ENCODE data around the gene CIZ1.
"Not testable (repeated sequence)": the region's sequence is repeated elsewhere in the genome, so short reads cannot be mapped to it uniquely, and the experiment has no call there.

The CIZ1 gene

DNA sequence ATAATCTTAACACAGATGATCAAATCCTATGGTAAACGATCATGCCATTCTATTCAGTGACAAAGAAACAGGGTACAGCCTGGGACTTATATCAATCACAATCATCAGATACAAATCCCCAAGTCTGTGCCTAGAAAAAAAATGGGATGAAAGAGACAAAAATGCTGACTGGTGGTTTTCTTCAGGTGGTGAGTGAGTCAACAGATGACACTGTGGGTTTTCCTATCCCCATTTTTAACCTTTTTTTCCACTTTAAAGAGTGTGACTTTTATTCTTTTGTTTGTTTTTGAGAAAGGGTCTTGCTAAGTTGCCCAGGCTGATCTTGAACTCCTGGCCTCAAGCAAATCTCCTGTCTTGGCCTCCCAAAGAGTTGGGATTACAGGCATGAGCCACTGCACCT lies 3.2 kb downstream of the CIZ1 start:
- Histone ChIP-seq H3K9ac (ENCODE audit: low read depth in 1 of 2, low read length in 2 of 2) (no peak overlapping the region), H3K27me3 (ENCODE audit: control insufficient read depth in 2 of 2, insufficient read depth in 2 of 2, low read length in 2 of 2) (no peaks in the 10 kb centered on the region), H3K9me3 (ENCODE audit: control insufficient read depth in 2 of 2, low read length in 2 of 2) (no peaks in the 10 kb centered on the region), H3K4me3 (ENCODE audit: low read length in 2 of 2) (no peak overlapping the region), H3K4me1 (ENCODE audit: control insufficient read depth in 2 of 2, insufficient read depth in 2 of 2, low read length in 2 of 2) (peaks cover 13 to 15% of the 10 kb centered on the region in 2 donors), H3K27ac (ENCODE audit: low read depth in 2 of 2, low read length in 2 of 2) (no peak overlapping the region), H3K36me3 (ENCODE audit: control insufficient read depth in 2 of 2, insufficient read depth in 2 of 2, low read length in 2 of 2) (peaks cover 16 to 26% of the 10 kb centered on the region in 2 donors)

DNA sequence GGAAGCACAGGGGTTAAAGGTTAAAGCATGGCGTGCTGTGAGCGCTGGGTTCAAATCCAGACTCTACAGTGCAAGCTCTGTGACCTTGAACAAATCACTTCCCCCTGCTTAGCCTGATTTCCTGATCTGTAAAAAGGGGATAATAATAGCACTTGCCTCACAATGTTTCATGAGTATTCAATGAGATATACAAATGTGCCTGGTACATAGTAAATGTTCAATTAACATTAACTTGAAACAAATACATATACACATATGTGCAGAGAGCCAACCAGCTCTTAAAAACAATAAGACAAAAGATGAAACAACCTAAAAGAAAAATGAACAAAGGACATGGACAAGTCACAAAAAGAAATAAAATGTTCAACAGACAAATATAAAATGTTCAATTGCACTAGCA lies 4.0 kb downstream of the CIZ1 start:
- peaks cover 10 to 12% of the 10 kb centered on the region in 2 donors for H3K4me1 ChIP-seq (ENCODE audit: control insufficient read depth in 2 of 2, insufficient read depth in 2 of 2, low read length in 2 of 2)
- no peaks in the 10 kb centered on the region for H3K9me3 ChIP-seq (ENCODE audit: control insufficient read depth in 2 of 2, low read length in 2 of 2)

DNA sequence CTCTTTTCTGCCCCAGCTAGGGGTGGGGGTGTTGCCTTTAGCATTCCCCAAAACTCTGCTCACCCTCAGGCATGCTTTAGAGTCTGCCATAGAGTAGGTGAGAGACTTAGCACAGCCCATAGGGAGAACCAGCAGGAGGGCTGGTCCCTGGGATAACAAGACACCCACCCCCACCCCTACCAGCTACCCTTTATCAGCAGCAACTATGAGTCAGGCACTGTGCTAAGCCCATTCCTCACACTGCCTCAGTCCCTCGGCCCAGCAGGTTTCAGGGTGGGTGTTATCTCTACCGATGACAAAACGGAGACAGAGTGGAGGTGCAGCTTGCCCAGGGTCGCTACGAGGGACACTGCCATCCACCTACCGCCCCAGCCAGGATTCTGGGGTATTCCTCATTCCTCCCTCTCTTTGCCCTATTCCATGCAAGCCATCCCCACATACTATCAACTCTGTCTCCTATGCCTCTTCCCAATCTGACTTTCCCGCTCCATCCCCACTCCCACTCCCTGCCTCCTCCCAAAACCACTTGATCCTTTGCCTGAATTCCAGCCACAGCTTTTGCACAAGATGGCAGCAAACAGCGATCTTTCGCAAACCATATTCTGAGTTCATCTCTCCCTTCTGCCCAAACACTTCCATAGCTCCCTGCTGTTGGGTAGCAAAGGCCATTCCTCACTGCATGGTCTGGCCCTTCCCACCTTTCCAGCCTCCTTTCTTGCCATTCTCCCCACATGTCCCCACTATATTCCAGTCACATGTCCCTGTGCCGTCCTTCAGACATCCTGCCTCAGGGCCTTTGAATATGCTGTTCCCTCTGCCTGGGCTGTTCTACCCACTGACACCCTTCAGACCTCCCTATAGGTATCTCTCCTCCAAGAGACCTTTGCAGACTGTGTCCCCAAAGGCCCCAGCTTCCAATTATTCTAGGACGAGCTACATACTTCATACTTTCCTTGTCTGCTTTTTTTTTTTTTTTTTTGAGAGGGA lies 5.1 kb downstream of the CIZ1 start:
- no peaks in the 10 kb centered on the region for H3K27me3 ChIP-seq (ENCODE audit: control insufficient read depth in 2 of 2, insufficient read depth in 2 of 2, low read length in 2 of 2)

More for the DNA sequence above, 4.0 kb downstream of the CIZ1 start:
- no peaks in the 10 kb centered on the region for H3K27me3 ChIP-seq (ENCODE audit: control insufficient read depth in 2 of 2, insufficient read depth in 2 of 2, low read length in 2 of 2)
- no peak overlapping the region for H3K4me3 ChIP-seq (ENCODE audit: low read length in 2 of 2)
- no peak overlapping the region for H3K9ac ChIP-seq (ENCODE audit: low read depth in 1 of 2, low read length in 2 of 2)
- H3K27ac ChIP-seq (ENCODE audit: low read depth in 2 of 2, low read length in 2 of 2), result no peak overlapping the region
- peaks cover 23 to 31% of the 10 kb centered on the region in 2 donors for H3K36me3 ChIP-seq (ENCODE audit: control insufficient read depth in 2 of 2, insufficient read depth in 2 of 2, low read length in 2 of 2)

DNA sequence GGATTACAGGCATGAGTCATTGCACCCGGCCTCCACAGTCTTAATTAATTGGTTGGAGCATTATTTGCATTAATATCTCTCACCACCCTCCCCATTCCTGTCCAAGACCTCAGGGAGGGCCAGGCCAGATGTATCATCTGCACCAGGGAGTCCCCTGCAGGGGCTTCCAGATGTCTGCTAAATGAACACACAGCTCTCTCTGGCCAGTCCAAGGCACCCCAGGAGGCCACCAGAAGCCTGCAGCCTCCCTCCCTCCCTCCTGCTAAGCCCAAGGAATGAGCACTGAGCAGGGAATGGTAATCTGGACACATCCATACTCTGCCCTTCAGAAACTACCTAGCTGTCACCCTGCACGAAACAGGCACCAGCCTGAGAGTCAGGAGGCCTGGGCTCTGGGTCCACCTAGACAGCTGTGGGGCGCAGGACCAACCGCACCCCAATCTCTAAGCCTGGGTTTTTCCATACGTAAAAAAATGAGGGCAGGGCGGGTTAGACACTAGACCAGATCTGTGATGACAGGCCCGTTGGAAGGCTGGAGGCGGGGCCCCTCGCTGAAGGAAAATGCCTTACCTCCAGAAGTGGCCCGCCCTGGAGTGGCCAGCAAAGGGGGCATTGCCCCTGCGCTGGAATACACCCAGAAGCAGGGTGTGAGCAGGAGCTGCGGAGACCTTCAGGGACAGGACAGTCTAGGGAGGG lies 8.3 kb downstream of the CIZ1 start:
- Histone ChIP-seq H3K27me3 (ENCODE audit: control insufficient read depth in 2 of 2, insufficient read depth in 2 of 2, low read length in 2 of 2) (no peaks in the 10 kb centered on the region), H3K4me1 (ENCODE audit: control insufficient read depth in 2 of 2, insufficient read depth in 2 of 2, low read length in 2 of 2) (no peaks in the 10 kb centered on the region), H3K4me3 (ENCODE audit: low read length in 2 of 2) (no peak overlapping the region), H3K36me3 (ENCODE audit: control insufficient read depth in 2 of 2, insufficient read depth in 2 of 2, low read length in 2 of 2) (peaks cover 41 to 45% of the 10 kb centered on the region in 2 donors), H3K9me3 (ENCODE audit: control insufficient read depth in 2 of 2, low read length in 2 of 2) (no peaks in the 10 kb centered on the region), H3K27ac (ENCODE audit: low read depth in 2 of 2, low read length in 2 of 2) (no peak overlapping the region), H3K9ac (ENCODE audit: low read depth in 1 of 2, low read length in 2 of 2) (no peak overlapping the region)

More for the DNA sequence above, 5.1 kb downstream of the CIZ1 start:
- no peak overlapping the region for H3K9ac ChIP-seq (ENCODE audit: low read depth in 1 of 2, low read length in 2 of 2)
- no peaks in the 10 kb centered on the region for H3K9me3 ChIP-seq (ENCODE audit: control insufficient read depth in 2 of 2, low read length in 2 of 2)
- H3K4me3 ChIP-seq (ENCODE audit: low read length in 2 of 2), result no peak overlapping the region
- H3K4me1 ChIP-seq (ENCODE audit: control insufficient read depth in 2 of 2, insufficient read depth in 2 of 2, low read length in 2 of 2), result peaks cover 10% of the 10 kb centered on the region in 2 donors
- peaks cover 24 to 31% of the 10 kb centered on the region in 2 donors for H3K36me3 ChIP-seq (ENCODE audit: control insufficient read depth in 2 of 2, insufficient read depth in 2 of 2, low read length in 2 of 2)
- no peak overlapping the region for H3K27ac ChIP-seq (ENCODE audit: low read depth in 2 of 2, low read length in 2 of 2)

DNA sequence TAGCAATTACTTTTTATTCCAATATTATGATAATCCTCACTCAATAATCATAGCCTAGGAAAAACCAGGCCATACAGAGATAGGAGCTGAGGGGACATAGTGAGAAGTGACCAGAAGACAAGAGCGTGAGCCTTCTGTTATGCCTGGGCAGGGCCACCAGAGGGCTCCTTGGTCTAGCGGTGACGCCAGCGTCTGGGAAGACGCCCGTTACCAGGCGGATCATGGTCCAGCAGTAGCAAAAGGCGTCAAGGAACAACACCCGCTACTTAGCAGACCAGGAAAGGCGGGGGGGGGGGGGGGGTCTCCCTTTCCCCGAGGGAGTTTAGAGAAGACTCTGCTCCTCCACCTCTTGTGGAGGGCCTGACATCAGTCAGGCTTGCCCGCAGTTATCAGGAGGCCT lies 9.9 kb downstream of the CIZ1 start:
- not testable (repeated sequence) for H3K27me3 ChIP-seq (ENCODE audit: control insufficient read depth in 2 of 2, insufficient read depth in 2 of 2, low read length in 2 of 2); H3K4me1 ChIP-seq (ENCODE audit: control insufficient read depth in 2 of 2, insufficient read depth in 2 of 2, low read length in 2 of 2); H3K27ac ChIP-seq (ENCODE audit: low read depth in 2 of 2, low read length in 2 of 2); H3K9me3 ChIP-seq (ENCODE audit: control insufficient read depth in 2 of 2, low read length in 2 of 2); H3K4me3 ChIP-seq (ENCODE audit: low read length in 2 of 2); H3K9ac ChIP-seq (ENCODE audit: low read depth in 1 of 2, low read length in 2 of 2)
- H3K36me3 ChIP-seq (ENCODE audit: control insufficient read depth in 2 of 2, insufficient read depth in 2 of 2, low read length in 2 of 2), result peaks cover 42 to 54% of the 10 kb centered on the region in 2 donors

DNA sequence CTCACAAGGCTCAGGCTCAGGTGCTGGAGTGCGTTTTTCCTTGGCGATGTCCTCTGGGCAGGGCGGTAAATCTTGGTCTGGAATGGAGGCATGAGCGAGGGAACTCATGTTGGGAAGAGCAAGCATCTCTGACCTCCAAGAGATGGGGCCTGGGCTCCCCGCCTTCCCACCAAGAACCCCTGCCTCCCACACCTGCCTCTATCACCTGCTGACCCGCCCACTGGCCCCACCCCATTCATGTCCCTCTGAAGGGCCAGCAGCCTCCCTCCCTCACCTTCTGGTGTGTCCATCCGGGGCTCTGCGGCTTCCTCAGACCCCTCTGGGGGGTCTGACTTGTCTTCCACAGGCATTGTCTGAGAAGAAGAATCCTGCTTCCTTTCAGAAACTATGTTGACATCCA lies 10.9 kb downstream of the CIZ1 start:
- Histone ChIP-seq H3K27ac (ENCODE audit: low read depth in 2 of 2, low read length in 2 of 2) (no peak overlapping the region), H3K27me3 (ENCODE audit: control insufficient read depth in 2 of 2, insufficient read depth in 2 of 2, low read length in 2 of 2) (no peaks in the 10 kb centered on the region), H3K4me1 (ENCODE audit: control insufficient read depth in 2 of 2, insufficient read depth in 2 of 2, low read length in 2 of 2) (no peaks in the 10 kb centered on the region), H3K9me3 (ENCODE audit: control insufficient read depth in 2 of 2, low read length in 2 of 2) (no peaks in the 10 kb centered on the region), H3K4me3 (ENCODE audit: low read length in 2 of 2) (no peak overlapping the region), H3K36me3 (ENCODE audit: control insufficient read depth in 2 of 2, insufficient read depth in 2 of 2, low read length in 2 of 2) (peaks cover 48 to 57% of the 10 kb centered on the region in 2 donors), H3K9ac (ENCODE audit: low read depth in 1 of 2, low read length in 2 of 2) (no peak overlapping the region)

DNA sequence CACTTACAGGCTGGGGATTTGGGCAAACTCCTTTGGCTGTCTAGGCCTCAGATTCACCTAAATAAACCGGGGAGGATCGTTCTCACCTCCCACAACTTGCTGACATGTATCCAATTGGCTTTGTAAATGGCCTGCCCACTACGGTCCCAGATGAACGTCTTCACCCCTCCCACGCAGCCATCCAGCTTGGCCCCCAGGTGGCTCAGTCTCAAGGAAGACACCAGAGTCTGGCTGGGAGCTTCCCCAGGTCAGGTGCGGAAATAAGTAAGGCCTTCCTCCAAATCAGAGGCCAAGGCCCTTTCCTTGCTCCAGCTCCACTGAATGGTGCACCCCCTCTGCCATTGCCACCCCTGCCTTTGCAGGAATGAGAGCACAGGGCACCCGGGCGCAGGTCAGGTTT lies 11.4 kb downstream of the CIZ1 start:
- no peak overlapping the region for H3K4me3 ChIP-seq (ENCODE audit: low read length in 2 of 2)
- no peaks in the 10 kb centered on the region for H3K9me3 ChIP-seq (ENCODE audit: control insufficient read depth in 2 of 2, low read length in 2 of 2)
- no peaks in the 10 kb centered on the region for H3K27me3 ChIP-seq (ENCODE audit: control insufficient read depth in 2 of 2, insufficient read depth in 2 of 2, low read length in 2 of 2)
- no peak overlapping the region for H3K9ac ChIP-seq (ENCODE audit: low read depth in 1 of 2, low read length in 2 of 2)
- H3K36me3 ChIP-seq (ENCODE audit: control insufficient read depth in 2 of 2, insufficient read depth in 2 of 2, low read length in 2 of 2), result peaks cover 48 to 59% of the 10 kb centered on the region in 2 donors
- no peaks in the 10 kb centered on the region for H3K4me1 ChIP-seq (ENCODE audit: control insufficient read depth in 2 of 2, insufficient read depth in 2 of 2, low read length in 2 of 2)
- H3K27ac ChIP-seq (ENCODE audit: low read depth in 2 of 2, low read length in 2 of 2), result no peak overlapping the region

DNA sequence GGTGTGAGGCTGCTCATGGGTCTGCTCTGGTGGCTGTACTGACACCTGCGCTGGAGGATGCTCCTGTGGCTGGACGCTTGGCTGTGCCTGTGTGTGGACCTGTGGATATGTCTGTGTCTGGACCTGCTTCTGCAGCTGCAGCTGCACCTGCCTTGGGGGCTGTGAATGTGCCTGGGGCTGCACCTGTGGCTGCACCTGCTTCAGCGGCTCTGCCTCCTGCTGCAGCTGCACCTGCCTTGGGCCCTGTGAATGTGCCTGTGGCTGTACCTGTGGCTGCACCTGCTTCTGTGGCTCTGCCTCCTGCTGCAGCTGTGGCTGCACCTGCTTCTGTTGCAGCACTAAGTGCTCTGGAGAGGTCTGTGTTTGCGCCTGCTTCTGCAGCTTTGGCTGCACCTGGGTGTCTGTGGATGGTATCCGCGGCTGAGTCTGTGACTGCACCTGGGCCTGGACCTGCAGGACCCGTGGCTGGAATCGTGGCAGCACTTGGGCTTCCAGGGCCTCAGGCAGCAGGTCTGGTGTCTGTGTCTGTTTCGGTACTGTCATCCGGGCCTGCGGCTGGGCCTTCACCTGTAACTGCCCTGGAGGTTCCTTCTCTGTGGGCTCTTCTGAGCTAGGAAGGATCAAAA lies 12.5 kb downstream of the CIZ1 start:
- Histone ChIP-seq H3K27me3 (ENCODE audit: control insufficient read depth in 2 of 2, insufficient read depth in 2 of 2, low read length in 2 of 2) (no peaks in the 10 kb centered on the region), H3K9ac (ENCODE audit: low read depth in 1 of 2, low read length in 2 of 2) (no peak overlapping the region), H3K9me3 (ENCODE audit: control insufficient read depth in 2 of 2, low read length in 2 of 2) (no peaks in the 10 kb centered on the region), H3K27ac (ENCODE audit: low read depth in 2 of 2, low read length in 2 of 2) (no peak overlapping the region), H3K4me3 (ENCODE audit: low read length in 2 of 2) (no peak overlapping the region), H3K36me3 (ENCODE audit: control insufficient read depth in 2 of 2, insufficient read depth in 2 of 2, low read length in 2 of 2) (peaks cover 52 to 62% of the 10 kb centered on the region in 2 donors), H3K4me1 (ENCODE audit: control insufficient read depth in 2 of 2, insufficient read depth in 2 of 2, low read length in 2 of 2) (no peaks in the 10 kb centered on the region)

DNA sequence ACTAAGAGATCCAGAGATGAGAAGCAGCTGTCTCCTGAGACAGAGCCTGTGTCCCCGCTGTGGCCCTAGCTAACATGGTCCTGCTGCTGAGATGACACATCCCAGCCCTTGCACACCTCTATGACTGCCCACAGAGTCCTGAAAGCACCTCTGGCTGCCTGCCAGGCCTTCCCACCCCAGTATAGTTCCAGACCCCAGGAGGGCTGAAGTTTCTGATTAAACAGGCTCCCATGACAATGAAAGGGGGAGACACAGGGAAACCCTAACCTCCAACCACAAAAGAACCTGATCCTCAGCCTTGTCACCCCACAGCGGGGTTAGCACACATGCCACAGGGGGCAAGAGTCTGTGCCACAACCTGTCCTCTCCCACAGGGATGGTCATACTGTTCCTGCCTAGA lies 15.6 kb downstream of the CIZ1 start:
- peaks cover 42 to 58% of the 10 kb centered on the region in 2 donors for H3K36me3 ChIP-seq (ENCODE audit: control insufficient read depth in 2 of 2, insufficient read depth in 2 of 2, low read length in 2 of 2)
- no peaks in the 10 kb centered on the region for H3K27me3 ChIP-seq (ENCODE audit: control insufficient read depth in 2 of 2, insufficient read depth in 2 of 2, low read length in 2 of 2)
- no peak overlapping the region for H3K9ac ChIP-seq (ENCODE audit: low read depth in 1 of 2, low read length in 2 of 2)
- peak overlapping the region in 1 of 2 donors; percentile 2 for H3K27ac ChIP-seq (ENCODE audit: low read depth in 2 of 2, low read length in 2 of 2)
- no peaks in the 10 kb centered on the region for H3K4me1 ChIP-seq (ENCODE audit: control insufficient read depth in 2 of 2, insufficient read depth in 2 of 2, low read length in 2 of 2)
- no peak overlapping the region for H3K4me3 ChIP-seq (ENCODE audit: low read length in 2 of 2)
- H3K9me3 ChIP-seq (ENCODE audit: control insufficient read depth in 2 of 2, low read length in 2 of 2), result no peaks in the 10 kb centered on the region

DNA sequence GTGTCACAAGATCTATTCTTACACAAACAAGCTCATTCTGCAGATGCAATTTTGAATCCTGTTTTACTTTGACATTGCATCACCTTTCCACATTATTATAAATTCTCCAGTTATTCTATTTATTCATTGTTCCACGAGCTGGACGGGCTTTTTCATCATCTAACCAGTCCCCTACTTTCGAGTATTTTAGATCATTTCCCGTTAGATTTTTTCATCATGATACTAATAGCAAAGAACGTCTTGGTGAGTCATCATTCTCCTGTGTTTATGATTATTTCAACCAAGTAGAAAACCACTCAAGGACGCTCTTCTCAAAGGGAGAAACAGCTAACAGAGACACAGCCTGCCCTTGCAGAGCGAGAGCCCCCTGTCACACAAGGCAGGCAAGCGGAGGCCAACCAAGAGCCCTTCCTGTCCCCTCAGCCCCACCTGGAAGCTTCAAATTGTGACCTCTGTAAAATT lies 16.2 kb downstream of the CIZ1 start:
- H3K9ac ChIP-seq (ENCODE audit: low read depth in 1 of 2, low read length in 2 of 2), result no peak overlapping the region
- H3K27me3 ChIP-seq (ENCODE audit: control insufficient read depth in 2 of 2, insufficient read depth in 2 of 2, low read length in 2 of 2), result no peaks in the 10 kb centered on the region
- no peak overlapping the region for H3K27ac ChIP-seq (ENCODE audit: low read depth in 2 of 2, low read length in 2 of 2)
- no peaks in the 10 kb centered on the region for H3K4me1 ChIP-seq (ENCODE audit: control insufficient read depth in 2 of 2, insufficient read depth in 2 of 2, low read length in 2 of 2)
- H3K36me3 ChIP-seq (ENCODE audit: control insufficient read depth in 2 of 2, insufficient read depth in 2 of 2, low read length in 2 of 2), result peaks cover 40 to 52% of the 10 kb centered on the region in 2 donors
- no peaks in the 10 kb centered on the region for H3K9me3 ChIP-seq (ENCODE audit: control insufficient read depth in 2 of 2, low read length in 2 of 2)
- no peak overlapping the region for H3K4me3 ChIP-seq (ENCODE audit: low read length in 2 of 2)
